HEK293 (cell line): ENCODE data around the gene BNIPL.
A peak's percentile ranks its signal among the peaks of the same experiment; 100 is the strongest.

Source experiments
- EGR2 ChIP-seq: fragments of 450-650 bp; formaldehyde crosslinking; IDR thresholded peaks from 2 replicates; pipeline ENCODE4 v1.5.1; 2016; ENCODE audit warnings: low read depth, missing biosample characterization, missing genetic modification characterization
- GLI4 ChIP-seq: fragments of 450-650 bp; formaldehyde crosslinking; IDR thresholded peaks from 2 replicates; pipeline ENCODE4 v1.5.1; 2016; ENCODE audit warnings: missing biosample characterization, missing genetic modification characterization
- GLIS1 ChIP-seq: fragments of 450-650 bp; formaldehyde crosslinking; IDR thresholded peaks from 2 replicates; pipeline ENCODE4 v1.5.1; 2016; ENCODE audit warnings: missing biosample characterization, missing genetic modification characterization
- SP2 ChIP-seq: fragments of 450-650 bp; formaldehyde crosslinking; IDR thresholded peaks from 2 replicates; pipeline ENCODE4 v1.5.1; 2016; ENCODE audit warnings: missing biosample characterization, missing genetic modification characterization
- TCF7L2 ChIP-seq: IDR thresholded peaks from 2 replicates; pipeline ENCODE4 v1.6.1; 2011; ENCODE audit warnings: low read depth, mild to moderate bottlenecking, inconsistent platforms, low read length, moderate library complexity, borderline replicate concordance
- YY2 ChIP-seq: fragments of 450-650 bp; formaldehyde crosslinking; IDR thresholded peaks from 2 replicates; pipeline ENCODE4 v1.5.1; 2016; ENCODE audit warnings: missing biosample characterization, missing genetic modification characterization
- ZFP41 ChIP-seq: fragments of 450-650 bp; formaldehyde crosslinking; IDR thresholded peaks from 2 replicates; pipeline ENCODE4 v1.5.1; 2016; ENCODE audit warnings: missing biosample characterization, missing genetic modification characterization, borderline replicate concordance
- ZFP69B ChIP-seq: fragments of 450-650 bp; formaldehyde crosslinking; IDR thresholded peaks from 2 replicates; pipeline ENCODE4 v1.5.1; 2016; ENCODE audit warnings: missing biosample characterization, missing genetic modification characterization
- ZNF146 ChIP-seq: fragments of 450-650 bp; formaldehyde crosslinking; IDR thresholded peaks from 2 replicates; pipeline ENCODE4 v1.5.1; 2016; ENCODE audit warnings: missing biosample characterization, missing genetic modification characterization
- ZNF174 ChIP-seq: fragments of 450-650 bp; formaldehyde crosslinking; IDR thresholded peaks from 2 replicates; pipeline ENCODE4 v1.5.0; 2017; ENCODE audit warnings: missing biosample characterization, mild to moderate bottlenecking, missing genetic modification characterization
- ZNF248 ChIP-seq: fragments of 450-650 bp; formaldehyde crosslinking; IDR thresholded peaks from 2 replicates; pipeline ENCODE4 v1.5.1; 2017; ENCODE audit warnings: missing biosample characterization, missing genetic modification characterization
- ZNF324 ChIP-seq: fragments of 450-650 bp; formaldehyde crosslinking; IDR thresholded peaks from 2 replicates; pipeline ENCODE4 v1.5.1; 2016; ENCODE audit warnings: missing biosample characterization, missing genetic modification characterization
- ZNF37A ChIP-seq: fragments of 450-650 bp; IDR thresholded peaks from 2 replicates; pipeline ENCODE4 v1.5.1; 2018; ENCODE audit warnings: missing biosample characterization, missing genetic modification characterization
- ZNF404 ChIP-seq: fragments of 450-650 bp; formaldehyde crosslinking; IDR thresholded peaks from 2 replicates; pipeline ENCODE4 v1.5.1; 2017; ENCODE audit warnings: missing biosample characterization, missing genetic modification characterization
- ZNF423 ChIP-seq: fragments of 450-650 bp; formaldehyde crosslinking; IDR thresholded peaks from 2 replicates; pipeline ENCODE4 v1.5.1; 2016; ENCODE audit warnings: missing biosample characterization, missing genetic modification characterization
- ZNF433 ChIP-seq: fragments of 450-650 bp; formaldehyde crosslinking; IDR thresholded peaks from 2 replicates; pipeline ENCODE4 v1.5.1; 2016; ENCODE audit warnings: missing biosample characterization, missing genetic modification characterization, low read depth
- ZNF501 ChIP-seq: fragments of 450-650 bp; formaldehyde crosslinking; IDR thresholded peaks from 2 replicates; pipeline ENCODE4 v1.5.1; 2016; ENCODE audit warnings: missing biosample characterization, missing genetic modification characterization
- ZNF529 ChIP-seq: fragments of 450-650 bp; formaldehyde crosslinking; IDR thresholded peaks from 2 replicates; pipeline ENCODE4 v1.5.1; 2017; ENCODE audit warnings: missing genetic modification characterization, missing biosample characterization; ENCODE audit not compliant: insufficient replicate concordance
- ZNF530 ChIP-seq: fragments of 450-650 bp; formaldehyde crosslinking; IDR thresholded peaks from 2 replicates; pipeline ENCODE4 v1.5.1; 2016; ENCODE audit warnings: low read depth, missing biosample characterization, missing genetic modification characterization
- ZNF548 ChIP-seq: fragments of 450-650 bp; formaldehyde crosslinking; IDR thresholded peaks from 2 replicates; pipeline ENCODE4 v1.5.1; 2016; ENCODE audit warnings: missing biosample characterization, missing genetic modification characterization
- ZNF624 ChIP-seq: fragments of 450-650 bp; formaldehyde crosslinking; IDR thresholded peaks from 2 replicates; pipeline ENCODE4 v1.5.1; 2017; ENCODE audit warnings: missing biosample characterization, missing genetic modification characterization
- ZNF658 ChIP-seq: fragments of 450-650 bp; formaldehyde crosslinking; IDR thresholded peaks from 2 replicates; pipeline ENCODE4; 2016; ENCODE audit warnings: missing biosample characterization, missing genetic modification characterization
- ZSCAN16 ChIP-seq: fragments of 450-650 bp; formaldehyde crosslinking; IDR thresholded peaks from 2 replicates; pipeline ENCODE4 v1.5.1; 2016; ENCODE audit warnings: missing biosample characterization, missing genetic modification characterization
- TF ChIP-seq, protein P1 (sequence below): fragments of 450-650 bp; formaldehyde crosslinking; IDR thresholded peaks from 2 replicates; pipeline ENCODE4 v1.5.1; 2017; ENCODE audit warnings: missing biosample characterization, missing genetic modification characterization
- TF ChIP-seq, protein P2 (sequence below): fragments of 450-650 bp; formaldehyde crosslinking; IDR thresholded peaks from 2 replicates; pipeline ENCODE4 v1.5.1; 2016; ENCODE audit warnings: missing biosample characterization, missing genetic modification characterization
- TF ChIP-seq, protein P3 (sequence below): fragments of 450-650 bp; formaldehyde crosslinking; IDR thresholded peaks from 2 replicates; pipeline ENCODE4 v1.5.1; 2016; ENCODE audit warnings: missing biosample characterization, missing genetic modification characterization
- TF ChIP-seq, protein P4 (sequence below): fragments of 450-650 bp; formaldehyde crosslinking; IDR thresholded peaks from 2 replicates; pipeline ENCODE4 v1.5.1; 2016; ENCODE audit warnings: missing biosample characterization, missing genetic modification characterization
- TF ChIP-seq, protein P5 (sequence below): fragments of 450-650 bp; formaldehyde crosslinking; IDR thresholded peaks from 2 replicates; pipeline ENCODE4 v1.5.1; 2016; ENCODE audit warnings: missing biosample characterization, missing genetic modification characterization

BNIPL gene

DNA sequence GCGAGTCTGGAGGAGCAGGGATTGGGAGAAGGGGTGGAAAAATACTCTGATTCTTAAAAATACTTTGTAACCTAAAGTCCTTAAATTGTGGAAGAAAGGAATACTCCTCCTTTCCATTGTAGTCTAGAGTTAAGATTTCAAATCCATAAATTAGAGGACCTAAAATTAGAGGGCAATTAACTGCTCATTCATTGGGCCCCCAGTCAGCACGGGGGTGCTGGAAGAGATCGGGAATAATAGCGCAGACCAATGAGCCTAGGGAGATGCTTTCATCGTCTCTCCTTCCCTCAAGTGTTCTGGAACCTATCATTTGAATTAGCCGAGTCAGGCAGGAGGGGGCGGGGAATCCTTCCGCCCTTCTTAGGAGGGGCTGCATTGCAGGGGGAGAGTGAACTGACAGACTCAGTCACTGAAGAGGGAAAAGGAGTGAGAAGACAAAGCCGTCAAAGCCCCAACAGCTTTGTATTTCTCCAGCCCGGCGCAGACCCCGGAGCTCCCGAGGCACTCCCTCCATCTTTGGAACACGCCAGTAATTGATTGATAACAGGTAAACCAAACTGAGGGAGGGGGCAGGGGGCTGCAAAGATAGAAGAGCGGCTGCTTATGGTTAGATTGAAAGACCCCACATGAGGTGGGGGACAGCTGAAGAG lies 23.7 kb downstream of the BNIPL start, which contains the start of gene MLLT11 (continued):
- TF ChIP-seq ZNF423 (tag by site-specific recombination) (no peak), ZNF530 (tag by site-specific recombination) (no peak), ZNF501 (tag by site-specific recombination) (no peak), ZNF433 (no peak), GLIS1 (peak; percentile 34; the same call in 1 of the 2 replicates), ZNF146 (tag by site-specific recombination) (no peak), ZNF658 (tag by site-specific recombination) (no peak), ZNF174 (tag by site-specific recombination) (no peak), ZNF548 (tag by site-specific recombination) (no peak), ZNF324 (tag by site-specific recombination) (no peak), ZFP41 (no peak), SP2 (tag by site-specific recombination) (peak; percentile 88), TCF7L2 (no peak), EGR2 (tag by site-specific recombination) (no peak), ZNF529 (no peak), GLI4 (tag by site-specific recombination) (no peak), ZNF404 (tag by site-specific recombination) (no peak), ZNF624 (no peak), ZNF248 (tag by site-specific recombination) (no peak), ZSCAN16 (tag by site-specific recombination) (no peak), ZNF37A (tag by site-specific recombination) (no peak), ZFP69B (peak; percentile 34; the same call in 1 of the 2 replicates), YY2 (no peak)
- TF ChIP-seq, protein P1, sequence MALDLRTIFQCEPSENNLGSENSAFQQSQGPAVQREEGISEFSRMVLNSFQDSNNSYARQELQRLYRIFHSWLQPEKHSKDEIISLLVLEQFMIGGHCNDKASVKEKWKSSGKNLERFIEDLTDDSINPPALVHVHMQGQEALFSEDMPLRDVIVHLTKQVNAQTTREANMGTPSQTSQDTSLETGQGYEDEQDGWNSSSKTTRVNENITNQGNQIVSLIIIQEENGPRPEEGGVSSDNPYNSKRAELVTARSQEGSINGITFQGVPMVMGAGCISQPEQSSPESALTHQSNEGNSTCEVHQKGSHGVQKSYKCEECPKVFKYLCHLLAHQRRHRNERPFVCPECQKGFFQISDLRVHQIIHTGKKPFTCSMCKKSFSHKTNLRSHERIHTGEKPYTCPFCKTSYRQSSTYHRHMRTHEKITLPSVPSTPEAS = no peak; the same call in 1 of the 2 replicates
- TF ChIP-seq, protein P2, sequence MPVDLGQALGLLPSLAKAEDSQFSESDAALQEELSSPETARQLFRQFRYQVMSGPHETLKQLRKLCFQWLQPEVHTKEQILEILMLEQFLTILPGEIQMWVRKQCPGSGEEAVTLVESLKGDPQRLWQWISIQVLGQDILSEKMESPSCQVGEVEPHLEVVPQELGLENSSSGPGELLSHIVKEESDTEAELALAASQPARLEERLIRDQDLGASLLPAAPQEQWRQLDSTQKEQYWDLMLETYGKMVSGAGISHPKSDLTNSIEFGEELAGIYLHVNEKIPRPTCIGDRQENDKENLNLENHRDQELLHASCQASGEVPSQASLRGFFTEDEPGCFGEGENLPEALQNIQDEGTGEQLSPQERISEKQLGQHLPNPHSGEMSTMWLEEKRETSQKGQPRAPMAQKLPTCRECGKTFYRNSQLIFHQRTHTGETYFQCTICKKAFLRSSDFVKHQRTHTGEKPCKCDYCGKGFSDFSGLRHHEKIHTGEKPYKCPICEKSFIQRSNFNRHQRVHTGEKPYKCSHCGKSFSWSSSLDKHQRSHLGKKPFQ = peak; percentile 85
- TF ChIP-seq, protein P3, sequence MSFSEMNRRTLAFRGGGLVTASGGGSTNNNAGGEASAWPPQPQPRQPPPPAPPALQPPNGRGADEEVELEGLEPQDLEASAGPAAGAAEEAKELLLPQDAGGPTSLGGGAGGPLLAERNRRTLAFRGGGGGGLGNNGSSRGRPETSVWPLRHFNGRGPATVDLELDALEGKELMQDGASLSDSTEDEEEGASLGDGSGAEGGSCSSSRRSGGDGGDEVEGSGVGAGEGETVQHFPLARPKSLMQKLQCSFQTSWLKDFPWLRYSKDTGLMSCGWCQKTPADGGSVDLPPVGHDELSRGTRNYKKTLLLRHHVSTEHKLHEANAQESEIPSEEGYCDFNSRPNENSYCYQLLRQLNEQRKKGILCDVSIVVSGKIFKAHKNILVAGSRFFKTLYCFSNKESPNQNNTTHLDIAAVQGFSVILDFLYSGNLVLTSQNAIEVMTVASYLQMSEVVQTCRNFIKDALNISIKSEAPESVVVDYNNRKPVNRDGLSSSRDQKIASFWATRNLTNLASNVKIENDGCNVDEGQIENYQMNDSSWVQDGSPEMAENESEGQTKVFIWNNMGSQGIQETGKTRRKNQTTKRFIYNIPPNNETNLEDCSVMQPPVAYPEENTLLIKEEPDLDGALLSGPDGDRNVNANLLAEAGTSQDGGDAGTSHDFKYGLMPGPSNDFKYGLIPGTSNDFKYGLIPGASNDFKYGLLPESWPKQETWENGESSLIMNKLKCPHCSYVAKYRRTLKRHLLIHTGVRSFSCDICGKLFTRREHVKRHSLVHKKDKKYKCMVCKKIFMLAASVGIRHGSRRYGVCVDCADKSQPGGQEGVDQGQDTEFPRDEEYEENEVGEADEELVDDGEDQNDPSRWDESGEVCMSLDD (tag by site-specific recombination) = no peak
- TF ChIP-seq, protein P4, sequence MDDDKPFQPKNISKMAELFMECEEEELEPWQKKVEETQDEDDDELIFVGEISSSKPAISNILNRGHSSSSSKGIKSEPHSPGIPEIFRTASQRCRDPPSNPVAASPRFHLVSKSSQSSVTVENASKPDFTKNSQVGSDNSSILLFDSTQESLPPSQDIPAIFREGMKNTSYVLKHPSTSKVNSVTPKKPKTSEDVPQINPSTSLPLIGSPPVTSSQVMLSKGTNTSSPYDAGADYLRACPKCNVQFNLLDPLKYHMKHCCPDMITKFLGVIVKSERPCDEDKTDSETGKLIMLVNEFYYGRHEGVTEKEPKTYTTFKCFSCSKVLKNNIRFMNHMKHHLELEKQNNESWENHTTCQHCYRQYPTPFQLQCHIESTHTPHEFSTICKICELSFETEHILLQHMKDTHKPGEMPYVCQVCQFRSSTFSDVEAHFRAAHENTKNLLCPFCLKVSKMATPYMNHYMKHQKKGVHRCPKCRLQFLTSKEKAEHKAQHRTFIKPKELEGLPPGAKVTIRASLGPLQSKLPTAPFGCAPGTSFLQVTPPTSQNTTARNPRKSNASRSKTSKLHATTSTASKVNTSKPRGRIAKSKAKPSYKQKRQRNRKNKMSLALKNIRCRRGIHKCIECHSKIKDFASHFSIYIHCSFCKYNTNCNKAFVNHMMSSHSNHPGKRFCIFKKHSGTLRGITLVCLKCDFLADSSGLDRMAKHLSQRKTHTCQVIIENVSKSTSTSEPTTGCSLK (tag by site-specific recombination) = no peak
- TF ChIP-seq, protein P5, sequence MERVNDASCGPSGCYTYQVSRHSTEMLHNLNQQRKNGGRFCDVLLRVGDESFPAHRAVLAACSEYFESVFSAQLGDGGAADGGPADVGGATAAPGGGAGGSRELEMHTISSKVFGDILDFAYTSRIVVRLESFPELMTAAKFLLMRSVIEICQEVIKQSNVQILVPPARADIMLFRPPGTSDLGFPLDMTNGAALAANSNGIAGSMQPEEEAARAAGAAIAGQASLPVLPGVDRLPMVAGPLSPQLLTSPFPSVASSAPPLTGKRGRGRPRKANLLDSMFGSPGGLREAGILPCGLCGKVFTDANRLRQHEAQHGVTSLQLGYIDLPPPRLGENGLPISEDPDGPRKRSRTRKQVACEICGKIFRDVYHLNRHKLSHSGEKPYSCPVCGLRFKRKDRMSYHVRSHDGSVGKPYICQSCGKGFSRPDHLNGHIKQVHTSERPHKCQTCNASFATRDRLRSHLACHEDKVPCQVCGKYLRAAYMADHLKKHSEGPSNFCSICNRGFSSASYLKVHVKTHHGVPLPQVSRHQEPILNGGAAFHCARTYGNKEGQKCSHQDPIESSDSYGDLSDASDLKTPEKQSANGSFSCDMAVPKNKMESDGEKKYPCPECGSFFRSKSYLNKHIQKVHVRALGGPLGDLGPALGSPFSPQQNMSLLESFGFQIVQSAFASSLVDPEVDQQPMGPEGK (tag by site-specific recombination) = peak; percentile 50; the same call in 1 of the 2 replicates
